ENCODE data around the gene POFUT2. TPM values are rescaled to one million over a fixed set of nuclear protein-coding genes. Genes with fewer than 3 reads are reported as not detected.

POFUT2 gene
- polyA plus RNA-seq, 1 donor from 2014 or later = 25.4 TPM

- H3K4me3 ChIP-seq (ENCODE audit: low read length) = no peak overlapping the region
- H3K9me2 ChIP-seq (ENCODE audit: insufficient read depth, low read length) = no peaks in the 10 kb centered on the region
- no peaks in the 10 kb centered on the region for H3F3A ChIP-seq (ENCODE audit: insufficient read depth, low read length, poor library complexity, severe bottlenecking)
- H3K27me3 ChIP-seq (ENCODE audit: insufficient read depth, low read depth, low read length) = no peaks in the 10 kb centered on the region
- H3K27ac ChIP-seq (ENCODE audit: low read length) = no peak overlapping the region
- TF ChIP-seq EZH2 (IDR thresholded peaks at IDR 0.05; ENCODE audit: borderline replicate concordance, insufficient read depth, low read length, poor library complexity, severe bottlenecking) (no peak), EP300 (conservative IDR thresholded peaks at IDR 0.05; ENCODE audit: poor library complexity, severe bottlenecking) (no peak), MXI1 (conservative IDR thresholded peaks at IDR 0.05; ENCODE audit: poor library complexity, severe bottlenecking) (no peak), CTCF (IDR thresholded peaks at IDR 0.05; ENCODE audit: poor library complexity, severe bottlenecking) (no peak), SMC3 (conservative IDR thresholded peaks at IDR 0.05; ENCODE audit: poor library complexity) (no peak), TAF1 (IDR thresholded peaks at IDR 0.05; ENCODE audit: low read depth) (no peak), REST (IDR thresholded peaks at IDR 0.05; ENCODE audit: borderline replicate concordance) (no peak), POLR2AphosphoS5 (IDR thresholded peaks at IDR 0.05) (no peak), RAD21 (conservative IDR thresholded peaks at IDR 0.05) (no peak)
- H3K79me2 ChIP-seq (replicated peaks; ENCODE audit: insufficient read depth, low read length) = no peaks in the 10 kb centered on the region
- H3K9ac ChIP-seq (ENCODE audit: low read length) = no peak overlapping the region
- no peaks in the 10 kb centered on the region for H3K9me3 ChIP-seq (ENCODE audit: low read length)
- no peak overlapping the region for H2AFZ ChIP-seq (ENCODE audit: low read depth, low read length)
- H4K20me1 ChIP-seq (ENCODE audit: insufficient read depth) = no peaks in the 10 kb centered on the region
- H3K36me3 ChIP-seq (ENCODE audit: insufficient read depth, low read length) = no peaks in the 10 kb centered on the region
- H3K4me2 ChIP-seq (ENCODE audit: low read length) = no peak overlapping the region
Observed at GRCh38 chr21:45253633-45254459, 33.8 kb downstream of the POFUT2 start.

- TF ChIP-seq EP300 (conservative IDR thresholded peaks at IDR 0.05; ENCODE audit: poor library complexity, severe bottlenecking) (no peak), EZH2 (IDR thresholded peaks at IDR 0.05; ENCODE audit: borderline replicate concordance, insufficient read depth, low read length, poor library complexity, severe bottlenecking) (no peak), SMC3 (conservative IDR thresholded peaks at IDR 0.05; ENCODE audit: poor library complexity) (no peak), REST (IDR thresholded peaks at IDR 0.05; ENCODE audit: borderline replicate concordance) (no peak), RAD21 (conservative IDR thresholded peaks at IDR 0.05) (no peak), POLR2AphosphoS5 (IDR thresholded peaks at IDR 0.05) (no peak), TAF1 (IDR thresholded peaks at IDR 0.05; ENCODE audit: low read depth) (no peak), CTCF (IDR thresholded peaks at IDR 0.05; ENCODE audit: poor library complexity, severe bottlenecking) (no peak), MXI1 (conservative IDR thresholded peaks at IDR 0.05; ENCODE audit: poor library complexity, severe bottlenecking) (no peak)
- no peak overlapping the region for H3K27ac ChIP-seq (ENCODE audit: low read length)
- H3K9ac ChIP-seq (ENCODE audit: low read length) = no peak overlapping the region
- no peaks in the 10 kb centered on the region for H3K79me2 ChIP-seq (replicated peaks; ENCODE audit: insufficient read depth, low read length)
- no peaks in the 10 kb centered on the region for H4K20me1 ChIP-seq (ENCODE audit: insufficient read depth)
- no peaks in the 10 kb centered on the region for H3K9me3 ChIP-seq (ENCODE audit: low read length)
- no peak overlapping the region for H3K4me2 ChIP-seq (ENCODE audit: low read length)
- H3K27me3 ChIP-seq (ENCODE audit: insufficient read depth, low read depth, low read length) = no peaks in the 10 kb centered on the region
- no peaks in the 10 kb centered on the region for H3F3A ChIP-seq (ENCODE audit: insufficient read depth, low read length, poor library complexity, severe bottlenecking)
- H3K9me2 ChIP-seq (ENCODE audit: insufficient read depth, low read length) = no peaks in the 10 kb centered on the region
- no peak overlapping the region for H2AFZ ChIP-seq (ENCODE audit: low read depth, low read length)
- H3K4me3 ChIP-seq (ENCODE audit: low read length) = no peak overlapping the region
- H3K36me3 ChIP-seq (ENCODE audit: insufficient read depth, low read length) = no peaks in the 10 kb centered on the region
Observed at GRCh38 chr21:45253180-45253579, 34.5 kb downstream of the POFUT2 start.
